Neural progenitor cell (in vitro differentiated cells): Measurements from ENCODE around the gene PODNL1.

ENCODE experiments used
- EZH2 ChIP-seq: fragments of 200-600 bp; sonication (generic); IDR thresholded peaks from 2 replicates; pipeline ENCODE4 v1.6.1; 2017; ENCODE audit warnings: antibody characterized with exemption, mild to moderate bottlenecking, moderate library complexity
- TF ChIP-seq, protein P1 (sequence below): fragments of 200-600 bp; sonication (generic); IDR thresholded peaks from 2 replicates; pipeline ENCODE4 v1.5.1; 2017; ENCODE audit warnings: antibody characterized with exemption, mild to moderate bottlenecking

DNA sequence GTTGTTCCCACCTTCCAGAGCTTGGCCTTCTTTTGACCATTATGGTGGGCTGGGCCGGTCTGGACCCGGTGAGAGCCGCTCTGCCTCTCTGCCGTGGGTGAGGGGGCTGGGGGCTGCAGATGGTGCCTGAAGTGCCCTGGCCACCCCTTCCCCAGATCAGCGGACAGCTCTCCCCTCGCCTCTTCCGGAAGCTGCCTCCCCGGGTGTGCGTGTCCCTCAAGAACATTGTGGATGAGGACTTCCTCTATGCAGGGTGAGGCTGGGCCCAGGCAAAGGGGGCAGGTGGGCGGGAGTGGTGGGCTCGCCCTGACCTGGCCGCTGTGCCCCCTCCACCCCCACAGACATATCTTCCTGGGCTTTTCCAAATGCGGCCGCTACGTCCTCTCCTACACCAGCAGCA, 16.0 kb upstream of the PODNL1 start:
- TF ChIP-seq, protein P1, sequence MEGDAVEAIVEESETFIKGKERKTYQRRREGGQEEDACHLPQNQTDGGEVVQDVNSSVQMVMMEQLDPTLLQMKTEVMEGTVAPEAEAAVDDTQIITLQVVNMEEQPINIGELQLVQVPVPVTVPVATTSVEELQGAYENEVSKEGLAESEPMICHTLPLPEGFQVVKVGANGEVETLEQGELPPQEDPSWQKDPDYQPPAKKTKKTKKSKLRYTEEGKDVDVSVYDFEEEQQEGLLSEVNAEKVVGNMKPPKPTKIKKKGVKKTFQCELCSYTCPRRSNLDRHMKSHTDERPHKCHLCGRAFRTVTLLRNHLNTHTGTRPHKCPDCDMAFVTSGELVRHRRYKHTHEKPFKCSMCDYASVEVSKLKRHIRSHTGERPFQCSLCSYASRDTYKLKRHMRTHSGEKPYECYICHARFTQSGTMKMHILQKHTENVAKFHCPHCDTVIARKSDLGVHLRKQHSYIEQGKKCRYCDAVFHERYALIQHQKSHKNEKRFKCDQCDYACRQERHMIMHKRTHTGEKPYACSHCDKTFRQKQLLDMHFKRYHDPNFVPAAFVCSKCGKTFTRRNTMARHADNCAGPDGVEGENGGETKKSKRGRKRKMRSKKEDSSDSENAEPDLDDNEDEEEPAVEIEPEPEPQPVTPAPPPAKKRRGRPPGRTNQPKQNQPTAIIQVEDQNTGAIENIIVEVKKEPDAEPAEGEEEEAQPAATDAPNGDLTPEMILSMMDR, result no peak
- no peak for TF ChIP-seq EZH2
